Large intestine (tissue), 3 donors: ENCODE results near the gene SRGAP3. TPM values are rescaled to one million over a fixed set of nuclear protein-coding genes. Genes with fewer than 3 reads are reported as not detected.
A peak's percentile ranks its signal among the peaks of the same experiment; 100 is the strongest.
"Not testable (repeated sequence)": the region's sequence is repeated elsewhere in the genome, so short reads cannot be mapped to it uniquely, and the experiment has no call there.

Experiments
- DNase-seq, 2 donors: peaks; one replicate each; pipeline versions ENCODE4 v3.0.0 to v3.0.0-alpha.2; 2013
- H3K27ac ChIP-seq: one replicate; pipeline ENCODE4 v1.5.1; 2013; ENCODE audit warnings: low read length
- H3K27me3 ChIP-seq: 2 replicates; pipeline ENCODE4 v1.6.1; 2013; ENCODE audit warnings: low read length; ENCODE audit not compliant: control insufficient read depth, insufficient read depth
- H3K36me3 ChIP-seq: 2 replicates; pipeline ENCODE4 v1.6.1; 2013; ENCODE audit warnings: low read length; ENCODE audit not compliant: control insufficient read depth, insufficient read depth
- H3K4me1 ChIP-seq: one replicate; pipeline ENCODE4 v1.6.1; 2013; ENCODE audit warnings: low read length; ENCODE audit not compliant: control insufficient read depth, insufficient read depth
- H3K4me3 ChIP-seq: one replicate; pipeline ENCODE4 v1.5.1; 2013; ENCODE audit warnings: low read length
- H3K9me3 ChIP-seq: one replicate; pipeline ENCODE4 v1.6.1; 2013; ENCODE audit warnings: mild to moderate bottlenecking, low read depth, low read length, moderate library complexity; ENCODE audit not compliant: control insufficient read depth
- WGBS: methylation state at CpG from one replicate; pipeline ENCODE4 v1.1.5; 2013; ENCODE audit warnings: low lambda C conversion rate; ENCODE audit not compliant: insufficient coverage; 5-methylcytosine and 5-hydroxymethylcytosine counted together
- polyA plus RNA-seq: library from polyadenylated mRNA; unstranded; fragments of 120-200 nt; gene quantifications from one replicate; pipeline ENCODE4 v1.2.1, GENCODE V29; 2013

The SRGAP3 gene
- polyA plus RNA-seq, 1 donor: 6.5 TPM

- DNase-seq: peak in 1 of 2 donors; percentile 42
- H3K27ac ChIP-seq: no peak overlapping the region
- H3K4me1 ChIP-seq: no peaks in the 10 kb centered on the region
- H3K36me3 ChIP-seq: no peaks in the 10 kb centered on the region
- no peaks in the 10 kb centered on the region for H3K9me3 ChIP-seq
- no peaks in the 10 kb centered on the region for H3K27me3 ChIP-seq
- no CpG with 5 or more reads among the region's 12 CpGs for WGBS
- H3K4me3 ChIP-seq: no peak overlapping the region
These were observed 160.7 kb downstream of the SRGAP3 start for GRCh38 chr3:9088441-9089353.

DNA sequence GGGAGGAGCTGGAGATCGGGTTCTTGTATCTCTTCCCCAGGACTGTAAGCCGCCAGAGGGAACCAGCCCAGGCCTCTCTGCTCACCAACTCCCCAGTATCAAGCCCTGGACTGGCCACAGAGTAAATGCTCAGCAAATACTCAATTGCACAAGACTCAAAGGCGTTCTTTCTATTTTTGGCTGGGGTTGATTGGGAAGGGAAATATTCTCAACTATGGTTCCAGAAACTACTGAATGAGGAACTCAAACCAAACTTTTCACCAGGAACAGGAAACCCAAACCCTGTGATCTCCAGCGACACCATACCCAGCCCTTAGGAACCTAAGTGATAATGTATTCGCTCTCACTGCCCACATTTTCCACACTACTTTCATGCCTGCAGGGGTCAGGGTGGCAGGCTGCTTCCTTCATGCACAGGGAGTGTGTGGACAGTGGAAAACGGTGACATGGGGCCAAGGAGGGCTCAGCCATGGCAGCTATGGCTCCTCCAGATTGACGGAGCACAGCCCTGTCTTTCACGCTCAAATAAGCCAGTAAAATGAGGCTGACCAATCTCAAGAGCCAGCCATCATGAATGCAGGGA is 161.5 kb downstream of the SRGAP3 start:
- no peaks in the 10 kb centered on the region for H3K9me3 ChIP-seq
- no peak overlapping the region for H3K27ac ChIP-seq
- H3K27me3 ChIP-seq: no peaks in the 10 kb centered on the region
- no peaks in the 10 kb centered on the region for H3K36me3 ChIP-seq
- H3K4me1 ChIP-seq: no peaks in the 10 kb centered on the region
- no peak for DNase-seq
- no CpG with 5 or more reads among the region's 8 CpGs for WGBS
- no peak overlapping the region for H3K4me3 ChIP-seq

DNA sequence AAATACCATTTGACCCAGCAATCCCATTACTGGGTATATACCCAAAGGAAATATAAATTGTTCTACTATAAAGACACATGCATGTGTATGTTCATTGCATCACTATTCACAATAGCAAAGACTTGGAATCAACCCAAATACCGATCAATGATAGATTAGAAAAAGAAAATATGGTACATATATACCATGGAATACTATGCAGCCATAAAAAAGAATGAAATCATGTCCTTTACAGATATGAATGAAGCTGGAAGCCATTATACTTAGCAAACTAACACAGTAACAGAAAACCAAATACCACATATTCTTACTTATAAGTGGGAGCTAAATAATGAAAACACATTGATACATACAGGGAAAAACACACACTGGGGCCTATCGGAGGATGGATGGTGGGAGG is 164.0 kb downstream of the SRGAP3 start:
- not testable (repeated sequence) for H3K4me3 ChIP-seq, H3K9me3 ChIP-seq, H3K27ac ChIP-seq, H3K27me3 ChIP-seq, DNase-seq, H3K4me1 ChIP-seq, H3K36me3 ChIP-seq
- WGBS: 86% methylated on average over 1 of the region's 2 CpGs

DNA sequence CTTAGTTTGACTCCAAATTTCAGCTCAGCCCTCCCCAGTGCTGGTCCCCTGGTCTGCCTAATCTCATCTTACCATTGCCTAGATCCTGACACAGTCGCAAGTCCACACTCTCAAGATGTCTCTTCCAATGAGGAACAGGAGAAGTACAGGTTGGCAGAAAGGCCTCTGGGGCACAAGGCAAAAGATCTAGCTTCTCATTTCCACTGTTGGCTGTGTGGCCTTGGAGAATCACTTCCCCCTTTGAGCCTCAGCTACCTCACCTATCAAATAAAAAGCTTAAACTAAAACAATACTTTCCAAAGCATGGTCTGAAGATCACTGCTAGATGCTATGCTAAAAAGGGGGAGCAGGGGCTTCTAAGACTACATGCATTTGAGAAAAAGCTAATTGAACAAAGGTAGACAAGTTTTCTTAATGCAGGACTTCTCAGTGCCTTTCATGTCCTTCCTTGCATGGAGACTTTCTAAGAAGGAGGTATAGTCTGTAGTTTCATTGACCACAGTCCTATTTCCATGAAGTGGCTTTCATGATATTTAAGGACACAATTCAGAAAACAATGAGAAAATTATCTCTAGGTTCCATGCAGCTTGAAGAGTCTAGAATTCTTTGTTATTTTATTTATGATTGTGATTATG is 168.1 kb downstream of the SRGAP3 start:
- no CpG with 5 or more reads among the region's 1 CpG for WGBS
- H3K27ac ChIP-seq: no peak overlapping the region
- H3K27me3 ChIP-seq: no peaks in the 10 kb centered on the region
- no peaks in the 10 kb centered on the region for H3K9me3 ChIP-seq
- H3K4me3 ChIP-seq: no peak overlapping the region
- H3K4me1 ChIP-seq: no peaks in the 10 kb centered on the region
- DNase-seq: no peak
- H3K36me3 ChIP-seq: no peaks in the 10 kb centered on the region

GRCh38 chr3:9080163-9080562 is 169.3 kb downstream of the SRGAP3 start:
- no peaks in the 10 kb centered on the region for H3K9me3 ChIP-seq
- H3K4me3 ChIP-seq: no peak overlapping the region
- no peaks in the 10 kb centered on the region for H3K4me1 ChIP-seq
- 80% methylated on average over 1 of the region's 2 CpGs for WGBS
- no peak overlapping the region for H3K27ac ChIP-seq
- no peaks in the 10 kb centered on the region for H3K36me3 ChIP-seq
- no peaks in the 10 kb centered on the region for H3K27me3 ChIP-seq
- no peak for DNase-seq

- no CpG with 5 or more reads among the region's 8 CpGs for WGBS
These were observed 169.8 kb downstream of the SRGAP3 start for GRCh38 chr3:9079676-9080075.

GRCh38 chr3:9078561-9079240 is 170.7 kb downstream of the SRGAP3 start:
- DNase-seq: no peak
- Histone ChIP-seq H3K27ac (no peak overlapping the region), H3K9me3 (no peaks in the 10 kb centered on the region), H3K36me3 (no peaks in the 10 kb centered on the region), H3K4me1 (no peaks in the 10 kb centered on the region), H3K4me3 (no peak overlapping the region), H3K27me3 (no peaks in the 10 kb centered on the region)
- 100% methylated on average over 2 of the region's 5 CpGs for whole genome bisulfite sequencing

More at GRCh38 chr3:9079676-9080075, 169.8 kb downstream of the SRGAP3 start:
- Histone ChIP-seq H3K36me3 (no peaks in the 10 kb centered on the region), H3K27ac (no peak overlapping the region), H3K4me3 (no peak overlapping the region), H3K27me3 (no peaks in the 10 kb centered on the region), H3K9me3 (no peaks in the 10 kb centered on the region), H3K4me1 (no peaks in the 10 kb centered on the region)
- no peak for DNase-seq

GRCh38 chr3:9077029-9077428 is 172.4 kb downstream of the SRGAP3 start:
- DNase-seq: no peak
- Histone ChIP-seq H3K4me1 (no peaks in the 10 kb centered on the region), H3K27ac (no peak overlapping the region), H3K9me3 (no peaks in the 10 kb centered on the region), H3K36me3 (no peaks in the 10 kb centered on the region), H3K27me3 (no peaks in the 10 kb centered on the region), H3K4me3 (no peak overlapping the region)
- no CpG with 5 or more reads among the region's 4 CpGs for WGBS

GRCh38 chr3:9075762-9076161 is 173.7 kb downstream of the SRGAP3 start:
- Histone ChIP-seq H3K9me3 (no peaks in the 10 kb centered on the region), H3K27ac (no peak overlapping the region), H3K36me3 (no peaks in the 10 kb centered on the region), H3K27me3 (no peaks in the 10 kb centered on the region), H3K4me1 (no peaks in the 10 kb centered on the region), H3K4me3 (no peak overlapping the region)
- WGBS: no CpG with 5 or more reads among the region's 1 CpG
- DNase-seq: no peak

DNA sequence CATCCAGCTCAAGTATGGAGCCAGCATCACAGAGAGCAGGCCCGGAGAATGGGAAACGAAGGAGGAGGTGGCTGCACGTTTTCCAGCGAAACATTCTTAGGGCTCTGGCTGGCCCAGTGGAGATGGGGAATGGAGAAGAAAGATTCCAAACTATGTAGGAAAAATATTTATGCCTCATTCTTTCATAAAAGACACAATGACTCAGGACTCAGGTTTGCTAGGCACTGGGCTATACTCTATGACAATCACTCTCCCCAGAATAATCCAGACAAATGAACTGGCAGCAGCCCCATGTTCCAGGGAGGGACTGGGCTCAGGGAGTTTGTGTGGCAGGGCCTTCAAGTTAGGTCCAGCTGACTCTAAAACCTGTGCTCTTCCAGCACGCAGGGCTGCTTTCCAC is 175.4 kb downstream of the SRGAP3 start:
- DNase-seq: no peak
- no peak overlapping the region for H3K27ac ChIP-seq
- H3K4me3 ChIP-seq: no peak overlapping the region
- no peaks in the 10 kb centered on the region for H3K27me3 ChIP-seq
- H3K36me3 ChIP-seq: no peaks in the 10 kb centered on the region
- no peaks in the 10 kb centered on the region for H3K9me3 ChIP-seq
- H3K4me1 ChIP-seq: no peaks in the 10 kb centered on the region
- WGBS: 100% methylated on average over 1 of the region's 5 CpGs
